Endometrial microvascular endothelial cells (primary cell): ENCODE results near the gene LYRM2. TPM values are rescaled to one million over a fixed set of nuclear protein-coding genes. Genes with fewer than 3 reads are reported as not detected.

Source experiments
- in situ Hi-C: cut with HindIII; loops from 2 replicates; pipeline ENCODE4 v1.10.0; 2017; ENCODE audit warnings: low sequenced_read_pairs, low pct_unique_long_range_greater_than_20kb; ENCODE audit errors: inconsistent ontology term
- total RNA-seq: library from RNA; depleted of rRNA; stranded (reverse); fragments of >200 nt; gene quantifications from one replicate; pipeline ENCODE4 v1.2.3, GENCODE V29; 2015; ENCODE audit errors: inconsistent ontology term

LYRM2 gene
- total RNA-seq, 1 donor from 2014 or later, result 41.3 TPM

DNA sequence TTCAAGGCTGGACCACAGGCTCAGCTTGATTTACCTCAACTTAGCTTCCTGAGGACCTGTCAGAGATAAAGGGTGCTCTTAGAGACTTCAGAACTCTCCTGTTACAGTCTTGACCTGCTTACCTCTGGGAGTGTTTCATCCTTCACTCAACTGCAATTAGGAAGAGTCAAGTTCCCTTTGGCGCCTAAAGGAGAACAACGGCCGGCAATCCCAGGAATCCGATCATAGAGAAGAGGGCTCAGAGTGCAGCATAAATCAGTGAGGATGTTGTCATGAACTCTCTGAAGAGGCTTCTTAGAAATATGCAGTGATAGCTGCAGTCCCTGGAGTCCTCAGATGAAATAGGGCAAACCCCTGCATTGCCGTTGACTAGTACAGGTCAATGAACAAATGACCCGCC lies 36.4 kb downstream of the LYRM2 start:
- in situ Hi-C loops, result no loop called here

DNA sequence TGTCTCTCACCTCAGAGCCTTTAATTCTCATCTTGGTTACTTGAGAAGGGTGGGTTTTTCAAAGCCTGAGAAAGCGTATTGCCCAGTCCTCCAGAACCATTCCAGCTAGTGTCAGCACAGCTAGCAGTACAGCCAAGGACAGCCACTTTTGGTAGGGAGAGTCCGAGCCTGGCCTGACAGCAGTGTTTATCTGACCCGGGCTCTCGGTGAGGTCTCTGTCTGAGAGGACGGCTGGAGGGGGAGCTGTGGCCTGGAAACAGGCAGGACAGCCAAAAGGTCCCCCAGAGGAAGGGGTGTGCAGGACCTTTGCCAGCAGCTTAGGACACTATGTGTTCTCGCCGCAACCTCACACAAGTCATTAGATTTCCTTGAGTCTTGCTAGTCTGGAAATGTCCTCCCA lies 38.8 kb downstream of the LYRM2 start:
- in situ Hi-C loops, result no loop called here

DNA sequence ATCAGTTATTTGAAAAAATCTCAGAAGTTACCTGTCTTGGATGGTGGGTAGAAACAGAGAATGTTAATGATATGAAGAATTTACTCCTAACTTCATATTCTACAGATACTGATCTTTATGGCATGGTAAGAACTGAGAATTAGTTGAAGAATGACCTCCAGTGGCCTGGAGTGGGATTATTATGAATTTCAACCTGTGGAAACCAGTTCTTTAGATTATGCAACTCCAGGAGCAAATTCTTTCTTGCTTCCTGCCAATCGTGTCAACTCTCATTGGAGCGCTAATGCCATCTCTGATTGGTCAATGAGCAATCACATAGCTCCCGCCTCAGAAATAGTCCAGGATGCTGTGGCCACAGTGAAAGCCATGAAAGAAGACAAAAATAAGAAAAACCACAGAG lies 40.6 kb downstream of the LYRM2 start:
- in situ Hi-C loops, result no loop called here

DNA sequence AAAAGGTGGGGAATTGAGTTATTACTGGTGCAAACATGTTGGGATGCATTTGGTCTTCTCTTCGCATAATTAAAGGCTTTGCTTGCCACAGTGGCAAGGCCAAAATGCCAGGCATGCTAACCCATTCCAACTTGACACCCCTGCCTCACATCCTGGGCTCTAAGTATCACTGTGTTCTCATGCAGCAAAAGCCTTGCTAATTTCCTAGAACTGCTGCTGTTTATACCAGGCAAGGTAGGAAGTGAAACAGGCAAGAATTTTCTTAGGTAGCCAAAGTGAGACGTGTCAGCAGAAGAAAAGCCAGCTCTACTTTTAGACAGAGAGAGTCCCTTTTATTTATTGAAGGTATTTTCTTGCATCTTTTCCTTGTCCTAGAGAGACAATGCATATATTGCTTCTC lies 41.2 kb downstream of the LYRM2 start:
- in situ Hi-C loops, result no loop called here

DNA sequence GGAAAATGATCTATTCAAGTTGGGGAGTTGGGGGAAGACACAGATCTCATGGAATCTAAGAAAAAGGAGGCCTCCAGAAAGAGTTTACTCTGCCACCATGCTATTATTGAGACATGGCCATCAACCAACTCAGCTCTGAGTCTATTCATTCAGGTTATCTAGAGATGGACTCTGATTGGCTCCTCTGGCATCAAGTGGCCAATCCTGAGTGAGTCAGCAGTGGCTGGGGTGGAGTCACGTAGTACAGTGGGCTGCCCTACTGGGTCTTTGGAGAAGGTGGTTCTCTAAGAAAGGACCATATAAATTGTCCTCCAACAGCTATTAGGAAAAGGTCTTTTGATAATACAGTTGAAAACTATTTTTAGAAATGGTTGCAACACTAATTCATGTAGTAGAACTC lies 42.1 kb downstream of the LYRM2 start:
- in situ Hi-C loops, result no loop called here

DNA sequence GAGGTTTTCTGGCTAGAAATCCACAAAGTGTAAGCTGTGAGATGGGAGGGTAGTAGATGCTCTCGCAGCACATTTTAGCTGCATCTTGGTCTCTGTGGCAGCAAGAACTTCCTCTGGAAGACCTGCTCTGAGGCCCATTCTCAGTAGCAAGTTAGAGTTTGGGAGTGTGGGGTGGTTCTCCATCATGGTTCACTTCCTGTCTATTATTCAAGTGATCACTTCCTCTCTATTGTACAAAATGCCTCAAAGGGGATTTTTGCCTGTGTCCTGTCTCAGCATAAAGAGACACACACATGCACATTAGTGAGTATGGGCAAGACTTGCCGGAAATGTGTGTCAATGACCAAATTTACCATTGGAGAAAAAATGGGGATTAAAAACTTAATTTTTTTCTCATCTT lies 42.5 kb downstream of the LYRM2 start:
- in situ Hi-C loops, result no loop called here

DNA sequence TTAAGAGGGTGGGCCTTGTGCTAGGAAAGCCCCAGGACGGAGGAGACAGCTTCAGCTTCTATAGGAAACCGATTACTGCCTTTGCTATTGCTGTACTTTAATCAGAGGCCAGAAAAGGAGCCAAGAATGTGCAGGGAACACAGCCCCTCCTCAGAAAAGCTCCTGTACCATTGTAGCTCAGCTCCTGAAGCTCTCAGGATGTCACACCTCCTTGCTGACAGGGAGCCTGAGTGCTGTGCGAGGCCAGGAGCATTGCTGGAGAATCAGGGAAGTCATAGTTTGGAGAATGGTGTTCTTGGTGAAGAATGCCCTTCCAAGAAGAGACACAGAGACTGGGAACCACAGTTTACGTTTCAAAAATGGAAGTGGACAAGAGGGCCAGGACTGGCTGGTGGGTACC lies 46.8 kb downstream of the LYRM2 start:
- in situ Hi-C loops, result no loop called here

DNA sequence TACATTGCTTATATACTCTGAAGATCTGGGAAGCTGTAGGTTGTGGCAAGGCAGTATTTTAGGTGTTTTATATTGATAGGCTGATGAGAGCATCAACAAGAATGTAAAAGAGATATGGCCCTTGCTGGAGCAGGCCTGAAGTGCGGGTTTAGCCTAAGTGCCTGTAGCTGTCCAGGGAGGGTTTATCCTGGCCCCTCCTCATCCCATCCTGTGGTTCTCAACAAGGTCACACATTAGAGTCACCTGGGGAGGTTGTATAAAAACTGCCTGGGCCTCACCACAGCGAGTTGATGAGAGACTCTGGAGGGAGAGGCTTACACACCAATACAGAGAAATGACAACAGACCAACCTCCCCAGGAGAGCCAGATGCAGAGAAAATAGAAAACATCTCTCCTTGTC lies 48.4 kb downstream of the LYRM2 start:
- in situ Hi-C loops, result no loop called here

DNA sequence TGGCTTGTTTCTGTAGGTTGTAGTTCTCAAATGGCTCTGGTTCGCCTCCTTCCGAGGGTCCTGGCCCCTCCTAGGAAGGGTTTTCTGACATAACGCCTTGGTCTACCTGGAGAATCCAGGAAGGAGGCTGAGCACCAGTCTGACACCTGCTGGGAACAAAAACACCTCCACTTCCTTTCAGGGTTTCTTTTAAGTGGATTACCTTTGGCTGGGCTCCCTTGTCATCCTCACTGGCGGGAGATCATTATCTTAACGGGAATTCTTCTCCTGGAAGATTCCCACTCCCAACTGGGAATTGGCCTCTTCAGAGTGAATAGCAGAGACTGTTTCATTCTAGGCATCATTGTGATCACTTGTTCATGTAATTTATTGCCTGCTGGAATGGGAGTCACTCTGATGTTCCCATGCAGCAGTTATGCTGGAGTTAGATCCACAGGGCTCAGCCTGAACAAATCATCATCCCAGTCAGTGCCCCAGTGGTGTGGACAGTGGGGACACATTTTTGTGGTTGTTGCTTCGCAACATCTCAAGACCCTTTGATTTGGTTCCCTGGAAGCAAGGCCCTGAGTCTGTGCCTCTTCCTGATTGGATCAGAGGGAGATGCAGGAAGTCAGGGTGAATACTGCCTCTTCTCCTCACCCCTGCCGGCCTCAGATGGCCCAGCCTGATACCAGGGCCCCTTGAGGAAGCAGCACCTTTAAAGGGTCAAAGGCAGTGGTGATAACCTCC lies 49.1 kb downstream of the LYRM2 start:
- in situ Hi-C loops, result no loop called here

DNA sequence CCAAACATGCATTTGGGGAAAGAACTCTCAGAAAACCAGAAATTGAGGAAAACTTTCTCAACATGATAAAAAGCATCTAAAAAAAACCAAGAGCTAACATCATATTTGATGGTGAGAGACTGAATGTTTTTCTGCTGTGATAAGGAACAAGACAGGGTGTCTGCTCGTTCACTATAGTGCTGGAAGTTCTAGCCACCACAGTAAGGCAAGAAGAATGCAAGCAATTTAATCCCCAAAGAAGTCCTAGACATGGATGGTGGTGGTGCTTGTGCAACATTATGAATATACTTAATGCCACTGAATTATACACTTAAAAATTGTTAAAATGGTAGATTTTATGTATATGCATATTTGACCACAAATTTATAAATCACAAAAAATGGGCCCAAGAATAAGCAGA lies 53.4 kb downstream of the LYRM2 start:
- in situ Hi-C loops, result no loop called here

DNA sequence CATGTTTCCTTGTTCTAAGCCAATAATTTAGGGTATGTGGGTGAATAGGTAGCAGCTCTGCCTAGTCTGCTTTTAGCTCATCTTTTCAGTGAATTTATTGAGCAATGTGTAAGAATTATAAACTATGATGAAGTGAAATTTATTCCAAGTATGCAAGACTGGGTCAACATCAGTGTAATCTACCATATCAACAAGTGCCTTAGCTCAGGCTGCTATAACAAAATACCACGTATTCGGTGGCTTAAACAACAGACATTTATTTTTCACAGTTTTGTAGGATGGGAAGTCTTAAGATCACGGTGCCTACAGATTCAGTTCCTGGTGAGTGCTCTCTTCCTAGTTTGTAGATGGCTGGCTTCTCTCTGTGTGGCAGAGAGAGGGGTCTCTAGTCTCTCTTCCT lies 54.0 kb downstream of the LYRM2 start:
- in situ Hi-C loops, result no loop called here

DNA sequence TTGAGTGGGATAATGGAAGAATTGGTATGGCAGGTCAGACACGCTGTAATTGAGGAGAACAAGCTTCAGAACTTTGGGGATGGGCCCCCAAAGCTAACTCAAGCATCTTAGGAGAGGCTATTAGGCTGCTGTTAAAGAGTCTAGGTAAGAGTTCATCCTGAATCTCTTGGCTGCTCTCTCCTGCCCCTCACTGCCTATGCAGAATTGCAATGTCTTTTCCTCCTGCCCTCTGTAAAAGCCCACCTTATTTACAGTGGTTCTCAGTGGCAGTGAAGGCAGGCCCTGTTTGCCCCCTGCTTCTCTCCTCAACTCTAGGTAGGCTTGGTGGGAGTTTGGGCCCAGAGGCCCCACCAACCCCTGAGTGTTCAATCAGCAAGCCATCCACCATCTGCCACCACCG lies 55.0 kb downstream of the LYRM2 start:
- in situ Hi-C loops, result no loop called here

DNA sequence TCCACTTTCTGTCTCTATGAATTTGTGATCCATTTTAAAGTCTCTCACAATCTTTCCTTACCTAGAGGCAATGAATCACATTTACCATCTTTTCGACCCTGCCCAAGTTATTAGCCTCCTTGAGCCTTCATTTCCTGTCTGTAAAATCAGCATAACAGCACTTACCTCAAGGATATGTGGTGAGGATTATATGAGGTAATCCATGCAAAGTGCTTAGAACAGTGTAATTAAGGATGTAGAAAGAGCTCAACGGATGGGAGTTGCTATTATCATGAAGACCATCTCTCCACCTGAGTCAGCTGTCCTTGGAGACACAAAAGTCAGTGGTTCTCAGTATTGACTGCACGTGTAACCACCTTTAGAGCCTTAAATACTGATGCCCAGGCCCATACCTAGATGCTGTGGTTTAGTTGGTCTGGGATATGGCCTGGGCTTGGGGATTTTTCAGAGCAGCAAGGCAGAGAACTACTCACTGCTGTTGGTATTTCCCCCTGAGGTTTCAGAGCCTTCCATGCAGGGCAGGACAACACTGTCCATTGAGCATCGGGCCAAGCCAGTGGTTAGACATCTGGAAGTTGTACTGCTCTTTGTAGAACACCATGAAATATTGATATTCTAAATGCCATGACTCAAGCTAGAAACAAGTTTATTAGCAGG lies 55.8 kb downstream of the LYRM2 start:
- in situ Hi-C loops, result no loop called here

DNA sequence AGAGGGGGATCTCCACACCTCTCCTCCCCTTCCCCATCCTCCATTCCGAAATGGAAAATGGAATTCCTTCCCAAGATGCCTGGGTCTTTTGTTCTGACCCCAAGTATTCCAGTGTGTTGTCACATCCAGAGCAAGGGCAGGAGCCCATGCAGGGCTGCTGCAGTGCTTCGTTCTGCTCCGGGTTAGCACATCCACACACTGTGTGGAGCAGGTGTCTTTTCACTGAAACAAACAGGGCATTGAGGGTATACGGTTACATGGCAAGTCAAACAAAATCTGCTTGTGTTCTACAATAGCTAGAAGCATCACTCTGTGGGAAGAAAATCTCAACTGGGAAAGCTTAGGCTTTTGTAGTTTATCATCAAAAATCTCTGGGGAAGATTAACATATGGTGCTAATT lies 56.9 kb downstream of the LYRM2 start:
- in situ Hi-C loops, result no loop called here

DNA sequence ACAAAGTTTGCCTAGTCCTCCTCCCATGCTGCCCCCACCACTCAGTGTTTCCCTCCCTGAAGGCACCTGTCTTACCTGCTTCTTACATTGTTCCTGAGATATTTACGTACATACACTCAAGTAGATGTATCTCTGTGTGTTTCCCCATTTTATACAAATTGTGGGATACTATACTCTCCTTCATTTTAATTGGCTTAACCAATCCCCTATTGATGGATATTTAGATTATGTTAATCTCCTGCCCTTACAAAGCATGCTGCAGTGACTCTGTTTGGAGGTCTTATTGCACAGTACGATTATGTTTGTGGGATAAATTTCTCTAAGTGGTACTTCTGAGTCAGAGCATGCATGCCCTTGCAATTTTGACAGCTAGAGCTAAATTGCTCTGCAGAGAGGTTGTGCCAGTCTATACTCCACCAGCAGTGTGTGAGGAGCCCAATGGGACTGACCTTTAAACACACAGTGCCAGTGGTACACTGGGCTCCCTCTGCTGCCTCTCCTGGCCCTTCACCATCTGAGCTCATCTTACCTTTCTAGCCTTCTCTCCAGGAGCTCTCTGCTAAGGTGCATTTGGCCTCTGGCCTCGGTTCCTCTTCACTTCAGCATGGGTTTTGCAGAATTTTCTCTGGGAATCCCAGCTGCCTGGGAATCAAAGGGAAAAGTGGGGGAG lies 57.4 kb downstream of the LYRM2 start:
- in situ Hi-C loops, result no loop called here

DNA sequence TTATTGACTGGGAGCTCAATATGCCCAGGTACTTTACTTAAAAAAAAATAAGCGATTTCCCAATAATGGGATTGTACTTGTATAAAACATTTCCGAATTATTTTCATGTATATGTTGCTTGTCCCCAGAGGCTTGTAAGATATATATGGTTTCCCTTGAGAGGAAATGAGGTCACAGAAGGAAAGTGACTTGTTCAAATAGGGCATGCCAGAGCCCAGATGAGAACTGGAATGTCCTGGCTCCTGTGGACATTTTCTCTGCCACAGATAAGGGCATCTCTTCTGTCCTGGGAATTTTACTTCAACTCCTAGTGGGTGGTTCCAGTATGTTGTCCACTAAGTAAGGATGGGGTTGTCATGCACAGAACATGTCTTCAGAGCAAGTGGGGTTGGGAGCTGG lies 63.0 kb downstream of the LYRM2 start:
- in situ Hi-C loops, result no loop called here

DNA sequence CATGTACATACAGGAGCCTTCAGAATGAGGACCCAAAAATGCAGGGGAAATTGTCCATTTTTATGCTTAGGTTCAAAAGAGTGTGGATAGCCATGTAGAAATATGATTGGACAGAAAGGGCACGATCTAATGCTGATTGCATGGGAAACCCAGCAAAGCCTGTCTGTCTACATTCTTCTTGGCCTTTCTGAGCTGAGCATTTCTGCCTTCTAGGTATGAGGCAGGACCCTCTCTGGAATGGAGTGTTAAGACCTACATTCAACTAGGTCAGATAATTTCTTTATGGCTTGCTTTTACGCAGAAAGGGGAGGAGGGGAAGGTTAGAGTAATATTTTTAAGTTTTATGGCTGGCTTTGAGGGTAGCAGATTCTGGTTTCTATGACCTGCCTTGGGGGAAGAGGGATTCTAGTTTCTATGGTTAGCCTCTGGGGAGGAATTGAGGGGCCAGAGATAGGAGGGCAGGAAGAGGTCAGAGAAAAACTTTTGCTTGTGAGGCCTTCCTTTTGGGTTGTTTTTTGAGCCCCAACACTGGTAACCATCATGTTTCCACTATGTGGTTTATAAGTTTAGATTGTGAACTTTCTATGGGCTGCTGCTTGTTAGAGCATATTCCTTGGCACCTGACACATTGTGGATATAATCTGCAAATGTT lies 63.5 kb downstream of the LYRM2 start:
- in situ Hi-C loops, result no loop called here

DNA sequence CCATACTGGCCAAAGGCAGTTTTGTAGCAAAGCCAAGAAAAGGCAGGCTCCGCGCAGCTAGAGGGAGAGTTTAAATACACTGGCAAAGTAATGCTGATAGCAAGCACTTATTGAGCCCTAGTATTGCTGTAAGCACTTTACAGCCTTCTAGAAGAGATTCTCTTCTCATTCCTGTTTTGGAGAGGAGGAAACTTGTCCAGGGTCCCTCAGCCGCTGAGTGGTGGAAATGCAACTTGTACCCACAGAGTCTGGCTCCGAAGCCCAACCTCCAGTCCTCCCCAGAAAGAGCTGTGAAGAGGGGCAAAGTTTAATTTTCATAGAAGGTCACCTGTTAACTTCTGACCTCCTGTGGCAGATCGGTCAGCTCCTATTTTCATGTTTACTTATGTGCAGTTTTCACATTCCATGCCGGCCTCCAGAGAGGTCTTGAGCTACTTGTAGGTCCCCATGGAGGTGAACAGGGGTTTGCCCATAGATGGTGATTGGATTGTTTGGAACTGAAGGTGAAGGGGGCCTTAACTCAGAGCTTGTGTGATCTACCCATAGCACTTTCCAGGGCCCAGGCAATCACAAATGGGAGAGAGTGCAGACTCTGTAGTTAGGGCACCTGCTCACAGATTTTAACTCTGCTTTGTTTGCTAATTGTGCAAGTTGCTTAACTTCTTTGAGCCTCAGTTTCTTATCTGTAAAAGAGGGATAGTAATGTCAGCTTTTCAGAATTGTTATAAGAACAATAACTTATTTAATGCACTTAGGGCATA lies 70.7 kb downstream of the LYRM2 start:
- in situ Hi-C loops, result no loop called here

DNA sequence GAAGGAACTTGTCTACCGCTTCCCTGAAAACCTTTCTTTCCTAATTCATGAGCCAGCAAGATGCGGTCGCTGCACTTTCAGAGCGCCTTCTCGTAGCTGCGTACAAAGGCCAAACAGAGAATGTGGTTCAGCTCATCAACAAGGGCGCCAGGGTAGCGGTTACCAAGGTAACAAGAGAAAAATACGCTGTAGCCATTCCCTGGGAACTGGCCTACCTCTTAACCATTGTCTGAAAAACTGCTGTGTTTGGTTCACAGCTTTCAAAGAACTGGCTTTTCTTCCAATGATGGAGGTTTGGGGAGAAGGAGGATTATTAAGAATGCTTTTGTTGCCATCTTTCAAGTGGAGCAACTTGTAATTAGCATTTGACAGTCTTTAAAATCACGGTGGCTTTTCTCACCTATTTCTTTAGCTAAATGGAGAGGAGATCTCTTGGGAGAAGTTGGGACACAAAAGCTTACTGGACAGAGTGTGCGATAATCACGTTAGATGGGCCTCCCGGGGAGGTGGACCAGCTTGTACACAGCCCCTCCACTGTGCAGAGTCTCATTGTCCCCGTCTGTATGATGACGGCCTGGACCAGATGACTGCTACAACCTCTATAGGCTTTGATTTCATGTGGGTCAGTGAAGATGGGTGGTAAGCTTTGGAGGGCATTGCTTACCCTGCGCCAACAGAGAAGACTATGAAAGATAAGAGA lies 71.5 kb downstream of the LYRM2 start:
- in situ Hi-C loops, result no loop called here
